ENCODE data around the gene ASB2.

GRCh38 chr14:93993382-93993781 lies 17.0 kb upstream of the ASB2 start:
- TF ChIP-seq POLR2A (IDR thresholded peaks at IDR 0.05) (no peak), CTCF (IDR thresholded peaks at IDR 0.05) (no peak)
